ENCODE measurements around the gene TLL1.

The TLL1 gene

DNA sequence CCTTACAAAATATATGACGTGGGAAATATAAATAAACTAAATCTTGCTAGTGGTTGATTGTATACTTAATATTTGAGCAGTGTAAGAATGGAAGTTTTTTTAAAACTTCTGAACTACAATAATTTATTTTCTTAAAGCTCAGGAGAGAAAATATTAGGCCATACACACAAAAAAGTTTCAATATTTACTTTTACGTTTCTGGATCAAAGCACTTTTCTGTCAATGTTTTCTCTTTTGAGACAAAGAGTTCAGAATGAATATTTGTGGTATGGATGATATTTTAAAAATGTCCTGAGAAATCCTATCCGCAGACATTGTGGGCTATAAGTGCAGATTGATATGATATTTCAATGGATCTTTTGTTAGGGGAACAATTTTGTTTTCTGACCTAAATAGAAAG is 109.9 kb downstream of the TLL1 start:
- no peak for DNase-seq

DNA sequence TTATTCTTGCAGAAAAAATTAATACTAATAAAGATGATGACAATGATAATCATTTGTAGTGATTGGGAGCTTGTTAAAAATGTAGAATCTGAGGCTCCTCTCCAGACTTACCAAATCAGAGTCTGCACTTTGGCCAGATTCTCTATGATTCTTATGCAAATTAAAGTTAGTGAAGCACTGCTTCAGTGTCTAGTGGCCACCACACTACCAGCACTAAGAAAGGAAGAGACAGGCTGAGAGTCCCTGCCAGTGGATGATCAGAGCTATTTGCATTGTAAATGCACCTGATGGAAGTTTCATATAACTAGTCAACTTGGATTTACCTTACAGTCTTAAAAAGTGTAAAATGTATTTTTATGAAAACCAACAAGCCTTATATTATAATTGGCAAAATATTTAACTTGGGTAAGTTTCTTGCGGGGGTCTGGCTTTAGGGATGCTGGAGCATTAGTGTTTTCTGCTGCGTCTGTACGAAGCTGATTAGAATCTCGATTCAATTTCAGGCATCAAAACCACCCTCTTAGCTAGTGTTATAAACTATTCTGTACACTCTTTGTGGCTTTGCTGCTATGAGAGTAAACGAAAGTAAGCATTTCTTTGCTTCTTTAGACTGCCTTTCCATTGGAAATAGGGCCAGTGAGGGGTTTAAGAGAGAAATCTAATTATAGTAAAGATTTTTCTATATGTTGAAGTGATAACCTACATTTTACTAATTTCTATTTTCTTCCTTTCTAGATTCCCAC is 114.1 kb downstream of the TLL1 start:
- DNase-seq = no peak

DNA sequence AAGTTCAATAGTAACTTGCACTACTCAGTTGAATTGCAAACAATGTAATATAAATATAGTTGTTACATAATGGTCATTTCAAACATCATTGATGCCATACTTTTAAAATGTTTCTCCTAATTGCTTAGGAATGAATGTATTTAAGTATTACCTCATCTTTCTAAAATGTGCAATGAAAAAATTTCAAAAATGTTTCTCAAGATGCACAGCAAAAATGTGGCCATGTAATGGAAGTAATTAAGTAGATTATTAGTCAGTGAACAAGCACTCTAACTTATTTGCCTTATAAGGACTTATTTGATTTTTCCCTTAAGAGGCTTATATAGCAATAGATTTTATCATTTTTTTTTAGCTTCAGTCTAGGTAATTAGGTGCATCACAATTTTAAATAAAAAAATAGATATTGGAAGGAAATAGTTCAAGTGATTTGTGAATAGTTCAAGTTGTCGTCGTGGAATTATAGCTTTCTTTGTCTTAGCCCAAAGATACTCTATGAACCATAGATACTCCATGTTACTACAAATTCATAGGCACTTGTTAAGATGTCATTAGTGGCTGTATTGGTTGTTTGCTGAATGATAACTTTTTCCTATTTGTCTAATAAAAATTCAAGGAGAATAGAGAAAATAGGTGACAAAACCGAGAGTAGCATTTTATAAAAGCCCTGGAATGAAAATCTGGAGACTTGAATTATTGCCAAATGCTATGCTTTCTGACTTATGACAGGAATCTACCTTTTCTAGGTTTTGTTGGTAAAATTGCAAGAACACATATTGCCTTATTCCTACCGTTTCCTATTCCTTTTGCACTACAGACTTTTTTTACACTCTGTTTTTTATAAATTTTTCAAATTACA is 118.5 kb downstream of the TLL1 start:
- DNase-seq = no peak

DNA sequence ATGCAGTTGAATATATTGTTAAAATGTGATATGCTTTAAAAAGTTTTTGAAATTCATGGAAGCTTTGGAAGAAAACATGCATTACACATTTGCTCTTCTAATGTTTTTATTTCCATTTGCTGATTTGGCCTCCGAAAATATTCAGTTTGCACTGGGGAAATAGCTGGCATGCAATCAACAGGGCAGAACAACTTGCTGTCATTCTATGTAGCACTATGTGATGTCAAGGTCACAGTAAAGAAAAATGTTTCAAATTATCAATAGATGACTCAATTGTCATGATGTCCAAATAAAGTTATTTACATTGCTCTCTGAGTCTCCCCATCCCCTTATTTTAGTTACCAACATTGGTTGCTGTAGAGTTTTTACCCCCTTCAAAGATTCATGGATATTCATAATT is 119.2 kb downstream of the TLL1 start:
- peak in 1 of 2 experiments; percentile 12 for DNase-seq

DNA sequence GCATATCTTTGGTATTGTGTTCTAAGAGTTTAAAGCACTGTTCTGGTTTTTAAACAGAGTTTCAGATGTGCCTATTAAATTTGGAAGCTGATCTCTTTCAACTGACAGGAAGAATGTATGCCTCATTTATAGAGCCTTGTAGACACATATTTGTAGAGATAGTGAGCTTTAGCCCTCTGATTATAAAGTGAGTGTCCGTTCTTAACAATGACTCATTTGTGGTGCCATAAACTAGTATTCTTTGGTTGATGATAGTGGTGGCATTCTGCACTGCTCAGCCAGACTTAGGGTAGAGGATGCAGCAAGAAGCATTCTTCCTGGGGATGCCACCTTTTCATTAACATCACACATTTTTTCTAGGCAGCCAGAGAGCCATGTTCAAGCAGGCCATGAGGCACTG is 121.7 kb downstream of the TLL1 start:
- DNase-seq = no peak

DNA sequence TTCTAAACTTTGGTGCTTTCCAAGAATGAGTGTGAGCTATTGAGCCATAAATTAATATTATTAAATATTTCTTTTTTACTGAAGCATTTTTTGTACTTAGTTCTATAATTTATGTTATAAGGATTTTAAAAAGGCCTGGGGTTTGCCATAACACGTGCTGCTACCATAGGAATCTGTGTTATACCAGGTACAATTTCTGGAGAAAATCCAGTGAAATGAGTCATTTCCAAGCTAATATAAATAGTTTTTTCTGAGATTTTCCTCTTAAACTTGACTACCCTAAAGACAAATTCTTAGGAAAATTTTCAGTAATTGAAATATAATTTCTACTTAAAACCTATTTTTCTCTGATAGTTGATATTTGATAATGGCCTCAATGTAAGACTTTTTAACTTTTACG is 130.8 kb downstream of the TLL1 start:
- DNase-seq = no peak

DNA sequence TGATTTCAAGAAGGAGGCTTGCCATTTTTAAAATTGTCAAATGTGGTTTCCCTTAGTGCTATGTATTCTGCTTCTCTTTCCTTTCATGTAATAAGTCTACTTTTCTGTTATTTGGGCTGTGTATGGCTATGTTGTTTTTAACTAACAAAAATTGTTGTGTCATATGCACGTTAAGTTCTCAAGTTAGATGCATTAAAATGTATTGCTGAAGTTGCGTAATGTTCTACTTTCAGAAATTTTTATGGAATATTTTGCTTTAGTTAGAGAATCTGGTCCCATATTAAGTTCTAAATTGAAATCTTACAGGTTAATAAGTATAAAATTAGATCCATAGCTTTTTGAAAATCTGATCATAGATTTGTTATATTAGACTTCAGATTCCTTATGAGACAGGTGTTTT is 133.2 kb downstream of the TLL1 start:
- no peak for DNase-seq

DNA sequence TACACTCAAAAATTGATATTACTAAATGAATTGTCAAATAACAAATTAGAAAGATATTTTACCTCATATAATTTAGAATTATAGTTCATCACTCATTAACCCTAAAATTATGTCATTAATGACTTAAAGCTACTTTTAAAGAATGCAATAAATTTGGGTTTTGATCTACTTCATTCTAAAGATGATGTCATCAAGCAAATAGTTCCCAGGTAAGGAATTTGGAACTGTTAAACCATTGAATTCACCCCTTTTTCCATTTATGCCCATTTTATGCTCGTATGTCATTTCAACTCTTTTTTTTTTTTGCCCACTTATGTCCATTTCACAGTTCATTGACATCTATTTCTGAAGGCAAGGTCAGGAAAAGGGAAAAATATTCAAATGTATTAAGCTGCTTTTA is 135.5 kb downstream of the TLL1 start:
- no peak for DNase-seq

DNA sequence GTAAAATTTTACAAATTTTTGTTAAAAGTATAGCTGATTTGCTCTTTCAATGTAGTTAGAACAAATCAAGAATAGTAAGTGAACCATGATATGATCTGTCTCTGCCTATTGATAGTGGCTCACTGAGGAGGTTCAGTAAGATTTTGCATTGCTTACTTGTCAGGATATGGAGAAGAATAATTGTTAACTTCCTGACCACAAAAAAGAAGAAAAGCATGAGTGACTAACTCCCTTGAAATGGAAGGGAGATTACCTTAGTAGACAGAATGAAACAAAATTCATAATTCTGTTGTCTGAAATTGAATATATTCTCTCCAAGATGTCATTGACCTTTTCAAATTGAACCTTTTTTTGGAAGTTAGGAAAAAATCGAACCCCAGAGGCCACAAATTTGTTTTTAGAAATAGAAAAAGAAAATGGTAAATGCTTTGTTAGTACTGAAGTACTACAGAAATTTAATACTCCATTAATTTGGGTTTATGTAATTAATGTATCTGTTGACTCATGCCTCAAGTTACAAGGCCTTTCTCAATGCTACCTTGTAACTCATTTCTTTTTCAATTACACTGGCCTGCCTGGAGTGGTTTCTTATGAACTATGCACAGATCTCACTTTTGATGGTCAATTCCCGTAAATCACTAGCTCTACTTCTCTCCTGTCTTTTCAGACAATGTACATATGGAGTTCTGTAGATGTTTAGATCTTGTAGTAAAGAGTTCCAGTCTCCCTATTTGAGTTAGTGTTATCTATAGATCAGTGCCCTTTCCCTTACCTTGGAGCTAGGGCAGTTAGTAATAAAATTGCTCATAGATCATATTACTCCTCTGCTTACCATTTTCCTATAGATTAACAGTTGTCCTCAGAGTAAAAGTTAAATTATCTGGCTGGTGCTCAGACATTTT is 139.3 kb downstream of the TLL1 start:
- DNase-seq = no peak

DNA sequence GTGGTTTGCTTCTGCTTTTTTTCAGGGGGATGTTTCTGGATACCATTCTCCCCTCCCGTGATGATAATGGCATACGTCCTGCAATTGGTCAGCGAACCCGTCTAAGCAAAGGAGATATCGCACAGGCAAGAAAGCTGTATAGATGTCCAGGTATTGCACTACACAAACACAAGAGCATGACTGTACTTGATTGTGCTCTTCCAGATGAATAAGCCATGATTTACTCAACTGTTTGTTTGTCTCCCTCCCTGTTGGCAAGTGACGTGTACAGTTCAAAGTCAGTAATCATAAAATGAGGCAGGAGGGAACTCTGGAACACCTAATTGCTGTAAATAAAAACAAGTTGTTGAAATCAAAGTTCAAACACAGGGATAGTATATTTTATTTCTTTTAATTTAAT is 141.4 kb downstream of the TLL1 start:
- no peak for DNase-seq

DNA sequence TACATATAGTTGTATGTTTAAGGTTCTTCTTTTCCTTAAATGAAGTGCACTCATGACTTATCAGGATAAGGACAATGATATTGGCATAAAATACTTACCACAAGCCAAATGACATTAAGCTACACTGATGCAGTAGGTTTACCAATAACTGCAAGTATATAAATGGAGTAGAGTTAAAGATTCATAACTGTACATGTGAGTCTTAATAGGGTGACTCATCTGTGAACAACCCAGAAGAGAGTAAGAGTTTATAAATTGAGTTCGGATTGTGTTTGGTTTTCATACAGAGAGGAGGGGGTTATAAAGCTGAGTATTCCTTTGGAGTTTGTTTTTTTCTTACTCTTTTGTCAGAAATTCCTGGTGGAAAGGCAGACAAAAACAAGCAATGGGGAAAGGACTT is 144.8 kb downstream of the TLL1 start:
- DNase-seq = no peak

DNA sequence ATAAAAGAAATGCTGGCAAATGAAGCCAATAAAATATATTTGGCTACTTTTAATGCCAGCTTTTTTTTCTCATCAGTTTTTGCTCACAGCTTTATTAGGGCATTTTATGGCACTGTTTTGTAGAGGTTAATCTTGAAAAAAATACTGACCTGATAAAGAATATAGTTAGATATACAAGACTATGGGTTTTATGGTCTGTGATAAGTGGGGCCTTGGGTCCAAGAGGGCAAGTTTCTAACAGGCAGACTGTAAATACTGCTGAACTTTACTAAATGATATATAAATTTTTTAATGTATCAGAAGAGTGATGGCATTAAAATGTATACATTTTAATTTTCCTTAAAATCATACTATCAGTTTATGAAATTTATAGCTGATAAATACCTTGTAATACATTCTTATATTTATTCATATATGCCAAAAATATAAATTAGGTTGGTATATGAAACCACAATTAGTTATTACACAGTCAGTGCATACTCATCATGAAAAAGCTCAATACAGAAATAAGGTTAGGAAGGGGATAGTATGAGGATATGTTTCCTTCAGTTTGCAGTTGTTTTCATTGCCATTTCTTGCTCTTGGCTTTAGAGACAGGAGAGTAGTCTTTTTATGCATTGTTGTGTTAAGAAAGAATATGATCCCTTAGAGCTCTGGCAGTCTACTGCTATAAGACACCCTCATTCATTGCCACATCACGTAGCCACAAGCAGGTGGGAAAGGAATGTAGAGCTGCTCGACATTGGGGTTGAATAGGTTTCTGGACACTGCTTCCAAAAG is 146.6 kb downstream of the TLL1 start:
- DNase-seq = no peak

DNA sequence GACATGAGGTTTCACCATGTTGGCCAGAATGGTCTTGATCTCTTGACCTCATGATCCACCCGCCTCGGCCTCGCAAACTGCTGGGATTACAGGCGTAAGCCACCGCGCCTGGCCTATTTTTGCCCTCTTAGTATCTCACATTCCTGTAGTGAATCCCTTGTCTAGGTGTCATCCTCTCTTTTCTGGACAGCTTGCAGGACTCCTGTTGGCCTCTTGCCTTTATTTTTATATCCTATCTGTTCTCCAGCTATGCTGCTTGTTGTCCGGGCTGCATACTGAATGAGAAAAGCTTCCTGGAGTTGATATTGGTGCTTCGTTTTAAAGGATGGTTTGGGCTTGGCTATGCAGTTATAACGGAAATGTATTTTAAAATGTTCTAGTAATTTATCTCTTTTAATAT is 148.6 kb downstream of the TLL1 start:
- no peak for DNase-seq

DNA sequence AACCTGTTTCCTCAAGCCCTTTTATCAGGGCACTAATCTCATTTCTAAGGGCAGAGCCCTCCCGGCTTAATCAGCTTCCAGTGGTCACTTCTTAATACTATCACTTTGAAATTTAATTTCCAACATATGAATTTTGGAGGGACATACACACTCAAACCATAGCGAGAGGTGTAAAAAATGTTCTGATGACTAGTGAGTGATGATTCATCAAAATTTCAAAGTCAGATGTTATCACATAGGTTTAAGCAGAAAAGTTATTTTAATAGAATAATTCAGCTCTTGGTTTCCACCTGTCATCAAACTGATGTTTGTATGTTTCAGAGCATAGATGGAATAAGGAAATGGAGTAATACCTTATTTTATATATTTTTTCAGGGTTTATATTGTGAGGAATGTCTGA is 161.9 kb downstream of the TLL1 start:
- no peak for DNase-seq

DNA sequence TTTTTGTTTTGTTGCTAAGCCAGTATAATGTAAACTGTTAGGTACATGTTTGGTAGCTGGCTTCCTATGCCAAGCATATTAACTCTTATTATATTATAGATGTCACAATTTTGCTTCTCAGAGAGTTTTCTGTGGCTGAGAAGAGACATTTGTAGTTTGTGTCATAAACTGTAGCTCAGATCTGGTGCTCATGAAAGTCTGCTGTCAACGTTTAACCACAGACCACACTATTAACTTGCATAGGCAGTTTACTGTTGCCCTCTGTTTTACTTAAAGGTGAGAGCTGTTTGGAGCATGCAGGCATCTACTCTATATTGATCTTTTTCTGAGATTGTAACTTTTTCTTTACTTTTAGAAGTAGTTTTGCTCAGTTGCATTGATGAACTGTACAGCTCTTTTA is 166.8 kb downstream of the TLL1 start:
- no peak for DNase-seq

DNA sequence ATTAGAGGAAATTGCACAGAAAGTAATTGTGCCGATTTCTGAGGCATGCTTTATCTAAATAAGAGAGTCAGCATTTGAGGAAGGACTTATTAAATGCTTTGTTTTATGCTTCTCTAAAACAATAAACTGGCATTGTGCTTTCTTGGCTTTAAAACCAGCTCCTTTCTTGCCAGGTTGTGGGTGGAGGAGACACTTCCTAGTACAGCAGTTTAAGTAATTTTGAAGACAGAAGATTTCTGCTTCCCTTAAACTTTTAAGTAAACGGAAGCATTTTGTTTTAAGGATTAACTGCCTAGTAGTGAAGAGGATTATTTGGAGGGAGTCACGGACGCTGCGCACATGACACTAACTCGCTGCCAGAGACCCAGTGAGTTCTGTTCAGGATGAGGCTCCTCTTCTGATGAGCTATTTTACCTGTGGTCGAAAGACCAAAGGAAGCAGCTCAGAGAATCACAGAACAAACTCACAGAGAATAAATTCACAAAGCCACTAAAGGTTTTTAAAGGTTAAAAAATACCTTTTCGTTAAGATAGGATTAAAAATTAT is 169.5 kb downstream of the TLL1 start:
- no peak for DNase-seq

DNA sequence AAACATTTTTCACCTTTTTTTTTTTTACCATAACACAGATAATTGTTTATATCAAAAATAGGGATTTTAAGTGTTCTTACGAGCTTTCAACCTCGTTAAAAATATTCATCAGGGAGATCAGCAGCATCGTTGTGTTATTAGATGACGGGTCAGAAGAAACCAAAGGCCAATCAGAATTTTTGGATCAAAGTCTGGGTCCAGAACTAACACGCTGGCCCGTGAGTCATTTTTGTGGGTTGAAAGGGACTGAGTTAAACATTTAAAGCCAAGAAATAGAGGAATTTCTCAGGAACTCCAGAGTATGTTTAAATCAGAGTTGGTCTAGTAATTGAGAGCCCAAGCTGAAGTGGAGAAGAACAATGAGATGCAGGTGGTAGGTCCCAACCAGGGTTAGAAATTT is 170.8 kb downstream of the TLL1 start:
- DNase-seq = no peak

DNA sequence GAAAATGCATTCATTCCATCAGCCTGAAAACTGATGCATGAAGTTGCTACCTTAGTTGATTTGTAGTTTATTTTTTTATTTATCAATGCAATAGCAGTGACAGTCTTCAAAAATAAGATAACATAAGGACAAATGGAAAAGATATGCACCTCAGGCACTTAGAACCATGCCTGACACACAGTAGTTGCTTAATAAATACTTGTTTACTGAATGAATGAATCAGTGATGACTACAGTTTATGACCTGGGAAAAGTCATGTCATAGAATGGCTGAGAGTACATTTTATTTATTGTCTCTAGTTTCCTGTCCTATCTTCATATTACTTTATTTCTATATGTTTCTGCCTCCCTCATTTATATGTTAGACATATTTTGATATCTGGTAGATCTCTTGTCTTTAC is 171.8 kb downstream of the TLL1 start:
- no peak for DNase-seq

DNA sequence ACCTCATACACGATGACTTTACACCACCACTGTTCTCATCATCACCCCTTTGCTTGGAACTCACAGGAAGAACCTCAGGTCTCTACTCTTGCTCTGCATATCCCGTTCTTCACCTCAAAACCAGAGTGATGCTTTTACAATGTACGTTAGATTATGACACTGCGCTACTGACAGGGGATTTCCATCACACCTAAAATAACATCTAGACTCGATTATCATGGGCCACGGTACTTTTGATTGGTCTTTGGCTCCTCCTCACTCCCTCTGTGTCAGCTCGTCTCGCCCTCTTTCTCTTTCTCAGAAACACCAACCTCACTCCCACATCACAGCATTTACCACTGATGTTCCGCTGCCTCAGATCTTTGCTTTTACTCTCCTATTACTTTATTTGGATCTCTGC is 172.4 kb downstream of the TLL1 start:
- no peak for DNase-seq

DNA sequence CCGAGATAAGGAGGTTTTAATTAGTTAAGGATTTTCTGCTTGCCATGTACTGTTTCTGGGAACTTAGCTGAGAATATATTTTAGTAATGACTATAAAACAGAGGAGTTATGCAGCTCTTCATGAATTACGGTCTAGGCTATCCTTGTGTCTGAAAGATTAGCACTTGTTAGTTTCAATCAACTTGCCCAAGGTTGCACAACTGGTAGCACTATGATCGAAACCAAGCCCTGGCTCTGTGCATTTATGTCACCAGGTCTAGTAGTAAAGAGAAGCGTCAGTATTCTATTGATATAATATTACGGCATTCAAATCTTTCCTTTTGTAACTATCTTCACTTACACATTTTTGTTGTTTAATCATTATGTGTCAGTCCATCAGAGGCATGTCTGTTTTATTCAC is 176.0 kb downstream of the TLL1 start:
- DNase-seq = no peak

DNA sequence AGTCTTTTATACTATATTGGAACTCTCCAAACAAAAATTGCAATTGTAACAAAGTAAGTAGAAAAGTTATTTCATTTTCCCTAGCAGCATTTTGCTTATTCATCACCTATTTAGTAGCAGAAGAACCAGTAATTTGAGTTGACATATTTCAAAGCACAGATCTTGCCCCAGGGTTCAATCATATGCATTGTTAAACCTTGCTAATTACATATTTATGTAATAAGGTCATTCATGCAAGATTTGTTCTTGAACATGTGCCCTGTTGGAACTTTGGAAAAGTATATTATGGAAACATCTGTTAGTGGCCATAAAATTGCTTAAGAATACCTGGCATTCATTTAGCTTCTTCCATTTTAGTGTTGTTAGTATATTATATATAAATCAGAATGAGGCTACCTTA is 191.7 kb downstream of the TLL1 start:
- DNase-seq = no peak

DNA sequence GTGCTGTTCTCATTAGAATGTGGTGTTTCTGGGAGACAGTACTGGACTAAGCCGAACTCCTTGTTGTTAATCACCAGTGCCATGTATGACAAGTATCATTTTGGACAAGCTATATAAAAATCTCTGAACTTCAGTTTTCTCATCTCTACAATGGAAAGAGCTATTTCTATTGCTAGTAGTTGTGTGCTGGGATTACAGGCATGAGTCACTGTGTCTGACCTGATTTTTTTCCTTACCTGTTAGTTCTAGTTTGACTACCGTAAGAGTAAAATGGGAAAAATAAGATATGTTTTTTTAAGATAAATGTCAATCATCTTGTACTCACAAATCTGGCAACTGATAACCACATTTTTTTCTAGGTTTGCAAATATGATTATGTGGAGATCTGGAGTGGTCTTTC is 192.3 kb downstream of the TLL1 start:
- DNase-seq = no peak

All from NCI-H446 (cell line).